Measurements from ENCODE around the gene CHSY1. TPM values are rescaled to one million over a fixed set of nuclear protein-coding genes. Genes with fewer than 3 reads are reported as not detected.
A peak's percentile ranks its signal among the peaks of the same experiment; 100 is the strongest.

Gene CHSY1
- total RNA-seq, 4 donors from 2014 or later = 13.3 to 31.6 (median 19.6) TPM

- Histone ChIP-seq H3K9me3 (no peaks in the 10 kb centered on the region), H3K36me3 (no peaks in the 10 kb centered on the region), H3K27ac (replicated peaks in 1 of 4) (no peak overlapping the region), H3K4me3 (no peak overlapping the region), H3K4me1 (peaks cover 26 to 67% (median 59%) of the 10 kb centered on the region in 4 donors), H3K27me3 (no peaks in the 10 kb centered on the region)
- no peak for DNase-seq (ENCODE audit: extremely low spot score)
- intact Hi-C loops (cut with DNase I) = no loop called here
- no peak for TF ChIP-seq POLR2AphosphoS5 (IDR thresholded peaks at IDR 0.05)
- 86% methylated on average over 4 of the region's 4 CpGs for WGBS
These were observed 40.0 kb downstream of the CHSY1 start for GRCh38 chr15:101211897-101212296.

GRCh38 chr15:101210466-101210865 is 41.4 kb downstream of the CHSY1 start:
- H3K4me3 ChIP-seq = no peak overlapping the region
- no peaks in the 10 kb centered on the region for H3K9me3 ChIP-seq
- WGBS = 60% methylated on average over 2 of the region's 2 CpGs
- peaks cover 31 to 74% (median 61%) of the 10 kb centered on the region in 4 donors for H3K4me1 ChIP-seq
- H3K27ac ChIP-seq (replicated peaks in 1 of 4) = peak overlapping the region in 2 of 4 donors; percentile 11 to 16
- H3K36me3 ChIP-seq = no peaks in the 10 kb centered on the region
- TF ChIP-seq POLR2A (IDR thresholded peaks at IDR 0.05; ENCODE audit: low read depth) (no peak), CTCF (IDR thresholded peaks at IDR 0.05) (no peak), EP300 (IDR thresholded peaks at IDR 0.05) (no peak), POLR2AphosphoS5 (IDR thresholded peaks at IDR 0.05) (no peak)
- DNase-seq (ENCODE audit: extremely low spot score) = no peak
- no peaks in the 10 kb centered on the region for H3K27me3 ChIP-seq
- intact Hi-C loops (cut with DNase I) = no loop called here

DNA sequence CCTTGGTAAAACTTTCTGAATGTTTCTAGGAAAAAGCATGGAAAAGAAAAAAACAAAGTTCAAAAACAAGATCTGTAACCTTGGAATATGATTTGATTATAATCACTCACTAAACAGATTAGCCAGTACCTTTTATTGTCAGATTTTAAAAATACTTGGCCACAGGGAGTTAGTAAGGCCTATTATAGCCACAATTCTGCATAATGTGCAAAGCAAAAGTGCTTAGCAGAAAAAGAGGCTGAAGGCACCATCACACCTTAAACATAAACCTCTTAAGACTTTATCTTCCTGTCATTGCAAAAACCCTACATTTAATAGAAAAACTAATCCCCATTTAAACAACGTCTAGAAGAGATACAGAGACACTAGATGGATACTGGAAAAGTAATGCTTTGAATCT is 41.8 kb downstream of the CHSY1 start:
- WGBS = 35% methylated on average over 1 of the region's 1 CpG
- Histone ChIP-seq H3K4me3 (no peak overlapping the region), H3K27ac (replicated peaks in 1 of 4) (peak overlapping the region in 3 of 4 donors; percentile 11 to 37 (median 16)), H3K9me3 (no peaks in the 10 kb centered on the region), H3K27me3 (no peaks in the 10 kb centered on the region), H3K4me1 (peaks cover 31 to 78% (median 59%) of the 10 kb centered on the region in 4 donors), H3K36me3 (no peaks in the 10 kb centered on the region)
- no peak for DNase-seq (ENCODE audit: extremely low spot score)
- intact Hi-C loops (cut with DNase I) = no loop called here
- TF ChIP-seq POLR2AphosphoS5 (IDR thresholded peaks at IDR 0.05) (no peak), CTCF (IDR thresholded peaks at IDR 0.05) (no peak), EP300 (IDR thresholded peaks at IDR 0.05) (no peak), POLR2A (IDR thresholded peaks at IDR 0.05; ENCODE audit: low read depth) (no peak)

GRCh38 chr15:101209285-101209845 is 42.5 kb downstream of the CHSY1 start:
- no peak for DNase-seq (ENCODE audit: extremely low spot score)
- H3K27me3 ChIP-seq = no peaks in the 10 kb centered on the region
- no peaks in the 10 kb centered on the region for H3K9me3 ChIP-seq
- intact Hi-C loops (cut with DNase I) = no loop called here
- no peak overlapping the region for H3K4me3 ChIP-seq
- no peaks in the 10 kb centered on the region for H3K36me3 ChIP-seq
- 82% methylated on average over 5 of the region's 5 CpGs for WGBS
- peaks cover 35 to 82% (median 63%) of the 10 kb centered on the region in 4 donors for H3K4me1 ChIP-seq
- no peak for TF ChIP-seq EP300 (IDR thresholded peaks at IDR 0.05)
- no peak for TF ChIP-seq CTCF (IDR thresholded peaks at IDR 0.05)
- no peak for TF ChIP-seq POLR2A (IDR thresholded peaks at IDR 0.05; ENCODE audit: low read depth)
- no peak for TF ChIP-seq POLR2AphosphoS5 (IDR thresholded peaks at IDR 0.05)
- peak overlapping the region; percentile 11 to 37 (median 20) for H3K27ac ChIP-seq (replicated peaks in 1 of 4)

DNA sequence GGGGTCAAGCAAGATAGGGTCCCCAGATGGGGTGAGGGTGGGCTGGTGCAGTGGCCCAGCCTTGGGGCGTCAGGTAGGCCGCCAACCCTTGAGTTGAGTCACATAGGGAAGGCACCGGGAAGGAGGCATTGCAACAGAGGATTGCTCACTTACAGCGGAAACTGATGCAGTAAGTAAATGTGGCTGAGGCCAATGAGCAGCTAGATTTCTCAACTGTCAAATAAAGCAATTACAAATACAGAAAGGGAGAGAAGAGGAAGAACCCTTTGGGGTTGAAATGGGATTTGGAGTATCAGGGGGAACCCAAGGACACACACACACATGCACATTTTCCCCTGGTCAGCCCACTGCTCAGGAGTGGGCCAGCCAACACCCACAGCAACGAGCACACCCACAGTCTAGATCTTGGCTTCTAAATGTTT is 44.0 kb downstream of the CHSY1 start:
- peak overlapping the region in 2 of 4 donors; percentile 15 to 52 for H3K27ac ChIP-seq (replicated peaks in 1 of 4)
- intact Hi-C loops (cut with DNase I) = no loop called here
- no peaks in the 10 kb centered on the region for H3K36me3 ChIP-seq
- TF ChIP-seq POLR2A (IDR thresholded peaks at IDR 0.05; ENCODE audit: low read depth) (no peak), POLR2AphosphoS5 (IDR thresholded peaks at IDR 0.05) (peak; percentile 15 to 46)
- DNase-seq (ENCODE audit: extremely low spot score) = no peak
- no peaks in the 10 kb centered on the region for H3K9me3 ChIP-seq
- WGBS = 82% methylated on average over 5 of the region's 5 CpGs
- H3K27me3 ChIP-seq = no peaks in the 10 kb centered on the region
- no peak overlapping the region for H3K4me3 ChIP-seq
- H3K4me1 ChIP-seq = peaks cover 39 to 84% (median 62%) of the 10 kb centered on the region in 4 donors

- Histone ChIP-seq H3K4me3 (peak overlapping the region in 2 of 4 donors; percentile 8 to 29), H3K36me3 (no peaks in the 10 kb centered on the region), H3K9me3 (no peaks in the 10 kb centered on the region), H3K27ac (replicated peaks in 1 of 4) (no peak overlapping the region), H3K4me1 (peaks cover 46 to 88% (median 73%) of the 10 kb centered on the region in 4 donors), H3K27me3 (no peaks in the 10 kb centered on the region)
- intact Hi-C loops (cut with DNase I) = no loop called here
- 64% methylated on average over 12 of the region's 12 CpGs for WGBS
- no peak for DNase-seq (ENCODE audit: extremely low spot score)
- no peak for TF ChIP-seq POLR2A (IDR thresholded peaks at IDR 0.05; ENCODE audit: low read depth)
- TF ChIP-seq CTCF (IDR thresholded peaks at IDR 0.05) = no peak
These were observed 45.7 kb downstream of the CHSY1 start for GRCh38 chr15:101206176-101206591.
